Activated effector memory CD4-positive, alpha-beta T cell treated with anti-CD3 and anti-CD28 coated beads, Interleukin-2, amount 50 U/mL, for 16 hours (primary cell): ENCODE measurements around the gene TGFBR3.
"Not testable (repeated sequence)": the region's sequence is repeated elsewhere in the genome, so short reads cannot be mapped to it uniquely, and the experiment has no call there.

ENCODE experiments used
- DNase-seq: peaks from one replicate; pipeline ENCODE4 v3.0.0-alpha.2; 2020

TGFBR3 gene

GRCh38 chr1:91672601-91673161, 213.3 kb downstream of the TGFBR3 start:
- DNase-seq = no peak

- no peak for DNase-seq
These were observed 215.2 kb downstream of the TGFBR3 start for GRCh38 chr1:91670781-91671180.

- DNase-seq = no peak
These were observed 216.2 kb downstream of the TGFBR3 start for GRCh38 chr1:91669584-91670350.

GRCh38 chr1:91666651-91667050, 219.3 kb downstream of the TGFBR3 start:
- not testable (repeated sequence) for DNase-seq

- no peak for DNase-seq
These were observed 224.8 kb downstream of the TGFBR3 start for GRCh38 chr1:91661121-91661520.

GRCh38 chr1:91660708-91661107, 225.2 kb downstream of the TGFBR3 start:
- no peak for DNase-seq

GRCh38 chr1:91655912-91656449, 230.0 kb downstream of the TGFBR3 start:
- no peak for DNase-seq

GRCh38 chr1:91653183-91653582, 232.8 kb downstream of the TGFBR3 start:
- no peak for DNase-seq

- no peak for DNase-seq
These were observed 234.3 kb downstream of the TGFBR3 start for GRCh38 chr1:91651661-91652071.

GRCh38 chr1:91651243-91651642, 234.7 kb downstream of the TGFBR3 start:
- DNase-seq = no peak

- no peak for DNase-seq
These were observed 235.2 kb downstream of the TGFBR3 start for GRCh38 chr1:91650764-91651163.

GRCh38 chr1:91647061-91647460, 238.9 kb downstream of the TGFBR3 start:
- DNase-seq = no peak

GRCh38 chr1:91645031-91645430, 240.9 kb downstream of the TGFBR3 start:
- DNase-seq = no peak

- no peak for DNase-seq
These were observed 242.5 kb downstream of the TGFBR3 start for GRCh38 chr1:91643431-91643830.

- no peak for DNase-seq
These were observed 244.9 kb downstream of the TGFBR3 start for GRCh38 chr1:91640877-91641526.

GRCh38 chr1:91637539-91637994, 248.4 kb downstream of the TGFBR3 start:
- no peak for DNase-seq

- DNase-seq = no peak
These were observed 250.2 kb downstream of the TGFBR3 start for GRCh38 chr1:91635763-91636162.

- no peak for DNase-seq
These were observed 252.5 kb downstream of the TGFBR3 start for GRCh38 chr1:91633438-91633837.

GRCh38 chr1:91631718-91632330, 254.1 kb downstream of the TGFBR3 start:
- no peak for DNase-seq

GRCh38 chr1:91630803-91631202, 255.1 kb downstream of the TGFBR3 start:
- no peak for DNase-seq
